HepG2 (cell line): Measurements from ENCODE around the gene XPNPEP2. TPM values are rescaled to one million over a fixed set of nuclear protein-coding genes. Genes with fewer than 3 reads are reported as not detected.

Experiments used
- CEBPG ChIP-seq: IDR thresholded peaks from 2 replicates; pipeline ENCODE4 v1.6.1; 2016
- HNF4A ChIP-seq: sonication (generic); formaldehyde crosslinking; IDR thresholded peaks from 2 replicates; pipeline ENCODE4 v1.4.0; 2020; ENCODE audit warnings: missing genetic modification reagents
- HNRNPK ChIP-seq: fragments of 200-400 bp; formaldehyde crosslinking; IDR thresholded peaks from 2 replicates; pipeline ENCODE4 v1.6.1; 2018; ENCODE audit warnings: low read length, low read depth, moderate library complexity, mild to moderate bottlenecking; ENCODE audit not compliant: poor library complexity, severe bottlenecking
- MAFK ChIP-seq, 2 experiments: IDR thresholded peaks in 1 of 2; conservative IDR thresholded peaks in 1 of 2; 2 replicates each; pipeline ENCODE4 v1.6.1; 2011; ENCODE audit warnings: improper control_type of control experiment in 2 of 2, low read length in 2 of 2
- MYC ChIP-seq: sonication (generic); formaldehyde crosslinking; IDR thresholded peaks from 2 replicates; pipeline ENCODE4 v1.9.0; 2021; ENCODE audit warnings: missing genetic modification reagents, borderline replicate concordance
- RFX5 ChIP-seq: IDR thresholded peaks from 2 replicates; pipeline ENCODE4 v1.6.1; 2011; ENCODE audit warnings: low read depth, low read length, improper control_type of control experiment
- RNF2 ChIP-seq: fragments of 450-650 bp; conservative IDR thresholded peaks from 2 replicates; pipeline ENCODE4 v1.6.1; 2016; ENCODE audit warnings: low read depth
- ZFP41 ChIP-seq: sonication (generic); formaldehyde crosslinking; IDR thresholded peaks from 2 replicates; pipeline ENCODE4 v1.4.0; 2020; ENCODE audit warnings: mild to moderate bottlenecking, missing genetic modification reagents, borderline replicate concordance
- ZNF367 ChIP-seq: sonication (generic); formaldehyde crosslinking; IDR thresholded peaks from 2 replicates; pipeline ENCODE4 v1.4.0; 2020; ENCODE audit warnings: missing genetic modification reagents, borderline replicate concordance
- ZNF431 ChIP-seq: sonication (generic); formaldehyde crosslinking; IDR thresholded peaks from 2 replicates; pipeline ENCODE4 v1.9.0; 2022; ENCODE audit warnings: missing genetic modification reagents, low read depth, mild to moderate bottlenecking, borderline replicate concordance
- ZNF530 ChIP-seq: sonication (generic); formaldehyde crosslinking; IDR thresholded peaks from 2 replicates; pipeline ENCODE4 v1.5.0; 2020; ENCODE audit warnings: low read depth, mild to moderate bottlenecking, missing genetic modification reagents
- polyA plus RNA-seq, 8 experiments: library from polyadenylated mRNA; depleted of rRNA in 3 of 8; stranded (reverse) in 7 of 8; unstranded in 1 of 8; fragments of >200 nt; fragmentation: Illumina TruSeq in 4 of 8; extraction: Trizol in 4 of 8; gene quantifications; 2 replicates each; pipeline versions ENCODE4 v1.2.1 to v1.2.3, GENCODE V29; 2011 to 2016; ENCODE audit warnings: low read depth in 4 of 8, missing spikeins in 1 of 8, mixed read lengths in 1 of 8; ENCODE audit not compliant: insufficient read depth in 1 of 8
- total RNA-seq, 5 experiments: library from RNA; depleted of rRNA; stranded (reverse); fragments of >200 nt; fragmentation: Illumina TruSeq; extraction: Trizol; gene quantifications; 2 replicates each; pipeline ENCODE4 v1.2.3, GENCODE V29; 2016; ENCODE audit warnings: low read depth in 1 of 5
- TF ChIP-seq, protein P1 (sequence below): sonication (generic); formaldehyde crosslinking; IDR thresholded peaks from 2 replicates; pipeline ENCODE4 v1.5.0; 2020; ENCODE audit warnings: missing genetic modification reagents
- TF ChIP-seq, protein P2 (sequence below): sonication (generic); formaldehyde crosslinking; IDR thresholded peaks from 2 replicates; pipeline ENCODE4 v1.4.0; 2020; ENCODE audit warnings: missing genetic modification reagents
- TF ChIP-seq, protein P3 (sequence below): sonication (generic); formaldehyde crosslinking; IDR thresholded peaks from 2 replicates; pipeline ENCODE4 v1.9.0; 2022; ENCODE audit warnings: missing genetic modification reagents, mild to moderate bottlenecking, borderline replicate concordance

Gene XPNPEP2
- total and polyA plus RNA-seq, 2 of the 13 experiments (the other 11 are each of a cell fraction or from before 2014, with no cell fraction given), result 1.1 to 1.8 TPM

DNA sequence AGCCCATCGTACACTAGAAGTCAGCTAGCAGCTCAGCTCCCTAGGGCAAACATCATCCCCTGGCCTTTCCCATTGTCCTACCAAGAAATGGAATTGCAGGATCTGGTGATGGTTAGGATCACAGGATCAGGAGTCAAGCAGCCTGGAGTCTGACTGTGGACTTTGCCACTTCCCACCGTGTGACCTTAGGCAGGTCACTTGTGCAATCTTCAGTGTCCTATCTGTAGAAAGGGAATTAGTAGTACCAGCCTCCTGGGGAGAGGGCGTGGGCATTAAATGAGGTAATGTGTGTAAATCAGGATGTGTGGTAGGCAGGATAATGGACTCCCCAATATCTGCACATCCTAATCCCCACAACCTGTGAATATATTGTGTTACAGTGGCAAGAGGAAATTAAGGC, 45.4 kb upstream of the XPNPEP2 start (continued):
- TF ChIP-seq, protein P1, sequence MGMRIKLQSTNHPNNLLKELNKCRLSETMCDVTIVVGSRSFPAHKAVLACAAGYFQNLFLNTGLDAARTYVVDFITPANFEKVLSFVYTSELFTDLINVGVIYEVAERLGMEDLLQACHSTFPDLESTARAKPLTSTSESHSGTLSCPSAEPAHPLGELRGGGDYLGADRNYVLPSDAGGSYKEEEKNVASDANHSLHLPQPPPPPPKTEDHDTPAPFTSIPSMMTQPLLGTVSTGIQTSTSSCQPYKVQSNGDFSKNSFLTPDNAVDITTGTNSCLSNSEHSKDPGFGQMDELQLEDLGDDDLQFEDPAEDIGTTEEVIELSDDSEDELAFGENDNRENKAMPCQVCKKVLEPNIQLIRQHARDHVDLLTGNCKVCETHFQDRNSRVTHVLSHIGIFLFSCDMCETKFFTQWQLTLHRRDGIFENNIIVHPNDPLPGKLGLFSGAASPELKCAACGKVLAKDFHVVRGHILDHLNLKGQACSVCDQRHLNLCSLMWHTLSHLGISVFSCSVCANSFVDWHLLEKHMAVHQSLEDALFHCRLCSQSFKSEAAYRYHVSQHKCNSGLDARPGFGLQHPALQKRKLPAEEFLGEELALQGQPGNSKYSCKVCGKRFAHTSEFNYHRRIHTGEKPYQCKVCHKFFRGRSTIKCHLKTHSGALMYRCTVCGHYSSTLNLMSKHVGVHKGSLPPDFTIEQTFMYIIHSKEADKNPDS, result no peak
- TF ChIP-seq ZNF367 (CRISPR knock-in tag), result no peak
- no peak for TF ChIP-seq RFX5
- no peak for TF ChIP-seq ZNF431 (CRISPR knock-in tag)
- TF ChIP-seq, protein P2, sequence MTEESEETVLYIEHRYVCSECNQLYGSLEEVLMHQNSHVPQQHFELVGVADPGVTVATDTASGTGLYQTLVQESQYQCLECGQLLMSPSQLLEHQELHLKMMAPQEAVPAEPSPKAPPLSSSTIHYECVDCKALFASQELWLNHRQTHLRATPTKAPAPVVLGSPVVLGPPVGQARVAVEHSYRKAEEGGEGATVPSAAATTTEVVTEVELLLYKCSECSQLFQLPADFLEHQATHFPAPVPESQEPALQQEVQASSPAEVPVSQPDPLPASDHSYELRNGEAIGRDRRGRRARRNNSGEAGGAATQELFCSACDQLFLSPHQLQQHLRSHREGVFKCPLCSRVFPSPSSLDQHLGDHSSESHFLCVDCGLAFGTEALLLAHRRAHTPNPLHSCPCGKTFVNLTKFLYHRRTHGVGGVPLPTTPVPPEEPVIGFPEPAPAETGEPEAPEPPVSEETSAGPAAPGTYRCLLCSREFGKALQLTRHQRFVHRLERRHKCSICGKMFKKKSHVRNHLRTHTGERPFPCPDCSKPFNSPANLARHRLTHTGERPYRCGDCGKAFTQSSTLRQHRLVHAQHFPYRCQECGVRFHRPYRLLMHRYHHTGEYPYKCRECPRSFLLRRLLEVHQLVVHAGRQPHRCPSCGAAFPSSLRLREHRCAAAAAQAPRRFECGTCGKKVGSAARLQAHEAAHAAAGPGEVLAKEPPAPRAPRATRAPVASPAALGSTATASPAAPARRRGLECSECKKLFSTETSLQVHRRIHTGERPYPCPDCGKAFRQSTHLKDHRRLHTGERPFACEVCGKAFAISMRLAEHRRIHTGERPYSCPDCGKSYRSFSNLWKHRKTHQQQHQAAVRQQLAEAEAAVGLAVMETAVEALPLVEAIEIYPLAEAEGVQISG, result no peak
- no peak for TF ChIP-seq RNF2
- TF ChIP-seq, protein P3, sequence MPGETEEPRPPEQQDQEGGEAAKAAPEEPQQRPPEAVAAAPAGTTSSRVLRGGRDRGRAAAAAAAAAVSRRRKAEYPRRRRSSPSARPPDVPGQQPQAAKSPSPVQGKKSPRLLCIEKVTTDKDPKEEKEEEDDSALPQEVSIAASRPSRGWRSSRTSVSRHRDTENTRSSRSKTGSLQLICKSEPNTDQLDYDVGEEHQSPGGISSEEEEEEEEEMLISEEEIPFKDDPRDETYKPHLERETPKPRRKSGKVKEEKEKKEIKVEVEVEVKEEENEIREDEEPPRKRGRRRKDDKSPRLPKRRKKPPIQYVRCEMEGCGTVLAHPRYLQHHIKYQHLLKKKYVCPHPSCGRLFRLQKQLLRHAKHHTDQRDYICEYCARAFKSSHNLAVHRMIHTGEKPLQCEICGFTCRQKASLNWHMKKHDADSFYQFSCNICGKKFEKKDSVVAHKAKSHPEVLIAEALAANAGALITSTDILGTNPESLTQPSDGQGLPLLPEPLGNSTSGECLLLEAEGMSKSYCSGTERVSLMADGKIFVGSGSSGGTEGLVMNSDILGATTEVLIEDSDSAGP, result no peak
- peak; percentile 84 for TF ChIP-seq HNF4A (CRISPR knock-in tag)
- TF ChIP-seq CEBPG (CRISPR knock-in tag), result peak; percentile 73
- TF ChIP-seq MYC (CRISPR knock-in tag), result no peak
- TF ChIP-seq HNRNPK, result no peak
- no peak for TF ChIP-seq ZFP41 (CRISPR knock-in tag)
- TF ChIP-seq ZNF530 (CRISPR knock-in tag), result no peak
- no peak for TF ChIP-seq MAFK (conservative IDR thresholded peaks at IDR 0.05 in 1 of 2, IDR thresholded peaks at IDR 0.05 in 1 of 2; ENCODE audit: low read length in 2 of 2)
